Measurements from ENCODE around the gene PCNT.

PCNT gene

GRCh38 chr21:46323710-46324389 is at the start of gene PCNT, which contains the start of gene C21orf58:
Gene PCNT (plus strand): TSS chr21:46324156. CDS start chr21:46324229, 73 bp downstream.
Gene C21orf58 (minus strand): TSS chr21:46323870. CDS start chr21:46322738, 1,132 bp downstream.
- peak; percentile 95 to 97 for DNase-seq

DNA sequence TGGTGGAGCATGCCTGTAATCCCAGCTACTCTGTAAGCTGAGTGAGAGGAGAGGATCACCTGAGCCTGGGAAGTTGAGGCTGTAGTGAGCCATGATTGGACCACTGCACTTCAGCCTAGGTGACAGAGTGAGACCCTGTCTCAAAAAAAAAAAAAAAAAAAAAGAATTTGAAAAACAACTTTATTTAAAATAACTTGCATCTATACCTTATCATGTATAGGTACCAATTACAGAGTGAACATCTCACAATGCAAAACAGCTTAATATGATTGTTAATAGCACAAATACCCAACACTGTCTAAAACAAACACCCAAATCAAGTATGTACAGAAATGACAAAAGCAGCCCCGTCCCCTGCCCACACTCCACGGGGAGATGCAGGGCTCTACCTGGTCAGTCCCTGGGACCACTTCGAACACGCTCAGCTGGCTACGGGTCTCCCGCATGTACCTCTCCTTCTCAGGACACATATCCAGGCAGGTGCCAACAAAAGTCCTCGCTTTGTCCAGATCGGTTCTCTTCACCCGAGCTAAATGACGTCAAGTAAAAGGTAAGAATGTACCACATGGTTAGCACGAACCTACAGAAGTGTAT is 49.1 kb upstream of the PCNT start:
- no peak for DNase-seq

GRCh38 chr21:46284077-46284644 is 39.8 kb upstream of the PCNT start:
- DNase-seq, result peak; percentile 27 to 44

- DNase-seq, result no peak
These were observed 39.2 kb upstream of the PCNT start for GRCh38 chr21:46284733-46285132.

DNA sequence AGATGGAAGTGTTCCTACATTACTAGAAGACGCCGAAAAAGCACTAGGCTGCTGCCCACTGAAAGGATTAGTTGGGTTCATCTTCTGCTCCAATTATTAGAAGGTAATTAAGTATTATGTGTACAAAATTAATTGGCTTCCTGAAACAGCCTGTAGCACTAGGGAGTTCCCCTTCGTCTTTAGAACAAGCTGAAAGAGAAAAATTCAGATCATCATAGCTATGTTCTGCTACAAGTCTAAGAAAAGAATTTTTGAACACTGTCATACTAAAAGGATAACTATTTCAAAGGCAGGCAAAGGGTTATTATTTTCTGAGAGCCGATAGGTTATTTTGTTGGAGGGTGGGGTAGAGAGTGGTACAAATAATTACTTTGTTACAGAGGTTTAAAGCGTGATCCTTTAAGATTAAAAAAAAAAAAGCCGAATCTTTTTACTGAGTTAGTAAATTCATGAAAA is 38.7 kb upstream of the PCNT start, which contains the start of gene MCM3AP:
Gene MCM3AP (minus strand): TSS at position 406 of the 456 bp plus-strand sequence. CDS start 325 bp downstream, at position 81.
- no peak for DNase-seq

- peak; percentile 83 to 93 for DNase-seq
These were observed 38.0 kb upstream of the PCNT start, which contains the start of gene YBEY for GRCh38 chr21:46285761-46286647. Gene YBEY (plus strand): TSS chr21:46286342. CDS start chr21:46286914, 572 bp downstream.

DNA sequence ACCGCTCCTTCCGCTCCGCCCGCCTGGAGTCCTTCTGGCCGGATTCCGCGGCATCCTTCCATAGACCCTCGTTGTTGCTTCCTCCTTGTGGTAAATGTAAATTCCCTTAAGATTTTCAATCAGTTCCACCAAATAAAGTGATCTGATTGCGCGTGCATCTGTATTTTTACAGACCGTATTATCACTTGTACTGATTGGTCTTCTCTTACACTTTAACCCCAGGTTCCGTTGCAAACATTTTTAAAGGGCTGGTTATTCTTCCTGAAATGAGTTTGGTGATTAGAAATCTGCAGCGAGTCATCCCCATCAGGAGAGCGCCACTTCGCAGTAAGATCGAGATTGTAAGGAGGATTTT is 37.3 kb upstream of the PCNT start:
- no peak for DNase-seq

GRCh38 chr21:46287541-46287940 is 36.4 kb upstream of the PCNT start:
- DNase-seq, result no peak

DNA sequence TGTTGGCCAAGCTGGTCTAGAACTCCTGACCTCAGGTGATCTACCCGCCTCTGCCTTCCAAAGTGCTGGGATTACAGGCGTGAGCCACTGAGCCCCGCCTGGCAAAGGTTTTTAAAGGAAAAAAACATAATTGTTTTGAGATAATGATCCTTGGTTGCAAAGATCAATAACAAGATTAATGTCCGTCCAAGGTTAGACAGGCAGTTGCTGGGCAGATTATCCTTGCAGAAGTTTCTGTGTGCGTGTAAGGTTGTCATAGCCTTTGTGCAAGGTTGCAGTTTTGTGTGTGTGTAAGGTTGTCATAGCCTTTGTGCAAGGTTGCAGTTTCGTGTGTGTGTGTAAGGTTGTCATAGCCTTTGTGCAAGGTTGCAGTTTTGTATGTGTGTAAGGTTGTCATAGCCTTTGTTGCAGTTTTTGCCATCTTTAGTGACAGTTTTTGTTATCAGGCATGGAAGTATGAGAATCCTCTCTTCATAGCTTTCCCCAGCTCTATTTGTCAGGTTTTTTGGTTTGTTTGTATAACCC is 34.2 kb upstream of the PCNT start:
- no peak for DNase-seq

GRCh38 chr21:46291561-46291960 is 32.4 kb upstream of the PCNT start:
- no peak for DNase-seq

- DNase-seq, result no peak
These were observed 29.2 kb upstream of the PCNT start for GRCh38 chr21:46294647-46295176.

DNA sequence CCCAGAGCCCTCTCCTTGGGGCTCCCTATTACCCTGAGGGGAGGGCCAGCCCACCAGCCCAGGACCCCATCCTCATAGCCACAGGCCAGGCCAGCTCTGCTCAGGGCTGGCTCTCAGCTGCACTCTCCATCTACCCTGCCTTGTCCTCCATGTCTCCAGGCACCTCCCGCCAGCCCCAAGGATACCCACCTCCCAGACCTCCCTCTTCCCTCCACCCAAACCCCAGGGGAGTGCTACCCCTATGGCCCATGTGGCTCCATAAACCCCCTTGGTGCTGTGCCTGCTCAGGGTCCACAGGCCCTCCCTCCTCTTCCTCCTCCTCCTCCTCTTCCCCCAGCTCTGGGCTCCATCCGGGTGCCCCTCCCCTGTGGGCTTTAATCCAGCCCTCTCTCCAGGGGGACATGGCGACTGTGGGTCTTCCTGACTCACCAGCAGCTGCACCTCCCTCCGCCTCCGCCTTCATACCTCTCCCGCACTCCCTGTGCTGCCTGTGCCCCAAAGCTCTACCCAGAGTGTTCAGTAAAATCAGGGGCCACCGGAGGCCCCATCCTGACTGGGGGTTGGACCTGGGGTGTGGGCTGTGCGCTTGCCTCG is 28.7 kb upstream of the PCNT start:
- DNase-seq, result no peak

- no peak for DNase-seq
These were observed 27.8 kb upstream of the PCNT start for GRCh38 chr21:46295996-46296752.

DNA sequence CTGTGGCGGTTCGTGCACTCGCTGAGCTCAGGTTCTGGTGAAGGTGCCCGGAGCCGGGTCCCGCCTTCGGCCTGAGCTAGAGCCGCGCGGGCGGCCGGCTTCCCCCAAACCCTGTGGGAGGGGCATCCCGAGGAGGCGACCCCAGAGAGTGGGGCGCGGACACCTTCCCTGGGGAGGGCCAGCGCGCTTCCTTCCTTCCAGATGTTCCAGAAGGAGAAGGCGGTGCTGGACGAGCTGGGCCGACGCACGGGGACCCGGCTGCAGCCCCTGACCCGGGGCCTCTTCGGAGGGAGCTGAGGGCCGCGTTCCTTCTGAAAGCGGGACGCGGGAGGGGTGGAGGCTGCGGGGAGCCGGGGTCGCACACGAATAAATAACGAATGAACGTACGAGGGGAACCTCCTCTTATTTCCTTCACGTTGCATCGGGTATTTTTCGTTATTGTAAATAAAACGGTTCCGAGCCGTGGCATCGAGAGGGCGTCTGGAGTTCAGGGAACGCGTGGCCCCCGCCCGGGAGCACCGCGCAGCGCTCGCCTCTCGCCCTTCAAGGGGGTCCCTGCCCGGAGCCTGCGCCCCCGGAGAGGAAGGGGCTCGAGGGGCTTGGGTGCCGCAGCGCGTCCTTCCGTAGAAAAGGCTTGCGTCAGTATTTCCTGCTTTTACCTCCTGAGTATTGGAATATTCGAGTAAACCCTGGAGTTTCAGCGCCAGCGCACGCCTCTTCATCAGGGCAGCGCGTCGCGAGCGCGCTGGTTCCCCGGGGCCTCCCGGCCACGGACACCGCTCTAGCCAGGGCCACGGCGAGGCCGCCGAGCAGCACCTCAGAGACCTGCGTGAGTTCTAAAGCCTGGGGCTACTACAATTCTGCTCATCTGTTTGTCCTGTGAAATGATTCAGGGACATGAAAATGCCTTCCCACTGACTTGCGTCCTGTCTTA is 26.4 kb upstream of the PCNT start:
- DNase-seq, result no peak

GRCh38 chr21:46299167-46299566 is 24.8 kb upstream of the PCNT start:
- no peak for DNase-seq

DNA sequence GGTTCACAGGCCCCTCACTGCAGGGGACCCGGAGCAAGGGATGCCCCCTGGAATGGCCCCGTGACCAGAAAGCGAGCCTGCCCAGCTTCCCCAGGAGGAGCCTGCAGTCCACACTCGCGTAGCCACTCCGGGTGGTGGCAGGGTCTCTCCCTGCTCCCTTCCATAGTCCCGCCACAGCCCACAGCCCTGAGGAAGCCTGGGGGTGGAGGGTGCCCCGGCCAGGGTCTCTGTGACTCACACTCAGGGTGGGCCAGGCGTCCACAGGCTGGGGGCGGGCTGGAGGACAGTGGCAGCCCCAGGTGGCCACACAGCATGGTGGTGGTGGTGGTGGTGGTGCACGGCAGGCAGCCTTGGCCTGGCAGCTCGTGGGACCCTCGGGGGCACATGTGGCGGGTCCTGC is 22.2 kb upstream of the PCNT start:
- no peak for DNase-seq

DNA sequence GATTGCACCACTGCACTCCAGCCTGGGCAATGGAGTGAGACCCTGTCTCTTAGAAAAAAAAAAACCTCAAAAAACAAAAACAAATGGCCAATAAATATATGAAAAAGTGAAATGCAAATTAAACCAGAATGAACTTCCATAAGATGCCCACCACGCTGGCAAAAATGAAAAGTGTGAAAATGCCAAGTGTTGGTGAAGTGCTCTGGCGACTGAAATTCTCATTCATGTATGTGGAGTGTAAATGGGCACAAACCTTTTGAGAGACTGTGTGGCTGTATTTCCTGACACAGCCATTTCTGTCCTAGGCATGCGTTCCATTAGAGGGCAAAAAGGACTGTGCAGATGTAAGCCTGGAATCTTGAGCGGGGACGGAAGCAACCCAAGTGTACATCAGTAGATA is 19.5 kb upstream of the PCNT start:
- DNase-seq, result no peak

GRCh38 chr21:46304955-46305354 is 19.0 kb upstream of the PCNT start:
- DNase-seq, result no peak

GRCh38 chr21:46307625-46308024 is 16.3 kb upstream of the PCNT start:
- DNase-seq, result no peak

DNA sequence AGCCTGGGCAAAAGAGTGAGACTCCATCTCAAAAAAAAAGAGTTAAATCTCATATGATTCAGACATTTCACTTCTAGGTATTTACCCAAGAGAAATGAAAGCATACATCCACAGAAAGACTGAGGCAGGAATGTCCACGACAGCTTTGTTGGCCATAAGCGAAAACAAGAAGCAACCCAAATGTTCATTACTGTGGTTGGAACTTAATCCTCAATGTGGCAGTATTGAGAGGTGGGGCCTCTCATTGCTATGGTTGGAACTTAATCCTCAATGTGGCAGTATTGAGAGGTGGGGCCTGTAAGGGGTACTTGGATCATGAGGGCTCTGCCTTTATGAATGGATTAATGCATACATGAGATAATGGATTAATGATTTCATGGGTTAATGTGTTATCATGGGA is 15.5 kb upstream of the PCNT start:
- no peak for DNase-seq
